SJCRH30 (cell line): ENCODE measurements around the gene JUP. TPM values are rescaled to one million over a fixed set of nuclear protein-coding genes. Genes with fewer than 3 reads are reported as not detected.
"Not testable (repeated sequence)": the region's sequence is repeated elsewhere in the genome, so short reads cannot be mapped to it uniquely, and the experiment has no call there.

Experiments used
- DNase-seq, 2 experiments: peaks; one replicate each; pipeline ENCODE4 v3.0.0-alpha.2; 2015 to 2020
- H3K27ac ChIP-seq: fragments of 250-450 bp; sonication (Bioruptor Pico); 2 replicates; pipeline ENCODE4 v1.5.1; 2020; ENCODE audit warnings: mild to moderate bottlenecking, moderate library complexity
- H3K27me3 ChIP-seq: fragments of 250-450 bp; sonication (Bioruptor Pico); 2 replicates; pipeline ENCODE4 v1.5.1; 2020; ENCODE audit warnings: mild to moderate bottlenecking, moderate library complexity
- H3K36me3 ChIP-seq: fragments of 250-450 bp; sonication (Bioruptor Pico); 2 replicates; pipeline ENCODE4 v1.5.1; 2020; ENCODE audit warnings: mild to moderate bottlenecking, moderate library complexity
- H3K4me1 ChIP-seq: fragments of 250-450 bp; sonication (Bioruptor Pico); 2 replicates; pipeline ENCODE4 v1.5.1; 2020; ENCODE audit warnings: mild to moderate bottlenecking, moderate library complexity
- H3K4me3 ChIP-seq: fragments of 250-450 bp; sonication (Bioruptor Pico); 2 replicates; pipeline ENCODE4 v1.5.1; 2020; ENCODE audit warnings: mild to moderate bottlenecking, moderate library complexity
- H3K9me3 ChIP-seq: fragments of 250-450 bp; sonication (Bioruptor Pico); replicated peaks from 2 replicates; pipeline ENCODE4 v1.5.1; 2020; ENCODE audit warnings: mild to moderate bottlenecking, moderate library complexity
- total RNA-seq: library from RNA; depleted of rRNA; stranded (reverse); fragments of >200 nt; shearing (Covaris generic); gene quantifications from 2 replicates; pipeline ENCODE4 v1.2.3, GENCODE V29; 2014; rRNA removed

The JUP gene
- total RNA-seq = 1.2 and 1.7 TPM in 2 replicates

DNA sequence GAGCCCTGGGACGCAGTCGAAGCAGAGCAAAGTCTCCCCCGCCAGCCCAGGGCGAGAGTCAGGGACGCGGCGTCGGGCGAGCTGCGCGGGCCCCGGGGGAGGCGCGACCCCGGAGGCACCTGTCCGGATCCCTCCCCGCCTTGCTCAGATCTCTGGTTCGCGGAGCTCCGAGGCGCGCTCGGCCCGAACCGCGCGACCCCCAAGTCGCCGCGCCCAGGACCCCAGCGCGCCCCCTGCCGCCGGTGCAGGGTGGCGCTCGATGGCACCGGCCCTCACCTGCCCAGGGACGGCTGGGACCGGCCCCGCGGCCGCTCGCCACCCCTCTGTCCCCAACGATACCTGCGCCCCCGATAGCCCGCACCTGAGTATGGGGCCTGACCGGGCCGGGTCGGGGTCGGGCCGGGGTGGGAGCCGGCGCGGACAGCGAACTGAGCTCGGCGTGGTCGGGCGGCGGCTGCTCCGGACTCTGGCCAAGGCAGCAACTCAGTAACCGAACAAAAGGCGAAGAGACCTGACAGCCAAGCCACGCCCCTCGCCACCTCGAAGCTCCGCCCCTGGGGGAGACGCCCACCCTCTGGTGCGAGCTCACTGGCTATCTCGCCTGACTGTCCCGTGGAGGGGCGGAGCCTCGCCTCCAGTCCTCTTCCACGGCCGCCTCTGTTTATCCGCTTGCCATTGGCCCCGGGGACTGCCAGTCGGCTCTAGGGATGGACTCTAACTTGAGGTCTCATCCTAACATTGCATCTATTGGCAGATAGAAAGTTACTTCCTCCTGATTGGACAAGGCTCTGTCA is at the start of gene JUP:
TSS of gene JUP (minus strand) at position 485 of the 794 bp plus-strand sequence. CDS start 14,857 bp downstream, outside the sequence.
- peak within 1 kb of the TSS; percentile 39 for H3K4me3 ChIP-seq
- H3K4me1 ChIP-seq = no peaks in the 10 kb centered on the region
- no peaks in the 10 kb centered on the region for H3K9me3 ChIP-seq
- no peaks in the 10 kb centered on the region for H3K27me3 ChIP-seq
- no peak within 1 kb of the TSS for H3K27ac ChIP-seq
- DNase-seq = peak; percentile 83 to 85
- no peaks in the 10 kb centered on the region for H3K36me3 ChIP-seq

- H3K36me3 ChIP-seq = peaks cover 17% of the 10 kb centered on the region
- peak; percentile 66 to 74 for DNase-seq
- peak within 1 kb of the TSS; percentile 93 for H3K4me3 ChIP-seq
- no peaks in the 10 kb centered on the region for H3K4me1 ChIP-seq
- H3K27ac ChIP-seq = peak within 1 kb of the TSS; percentile 39
- no peaks in the 10 kb centered on the region for H3K27me3 ChIP-seq
- no peaks in the 10 kb centered on the region for H3K9me3 ChIP-seq
These were observed 49.5 kb upstream of the JUP start, which contains the start of gene NT5C3B for GRCh38 chr17:41835800-41836549. TSS of gene NT5C3B (minus strand) at chr17:41836232. CDS start at chr17:41836193, 39 bp downstream.

DNA sequence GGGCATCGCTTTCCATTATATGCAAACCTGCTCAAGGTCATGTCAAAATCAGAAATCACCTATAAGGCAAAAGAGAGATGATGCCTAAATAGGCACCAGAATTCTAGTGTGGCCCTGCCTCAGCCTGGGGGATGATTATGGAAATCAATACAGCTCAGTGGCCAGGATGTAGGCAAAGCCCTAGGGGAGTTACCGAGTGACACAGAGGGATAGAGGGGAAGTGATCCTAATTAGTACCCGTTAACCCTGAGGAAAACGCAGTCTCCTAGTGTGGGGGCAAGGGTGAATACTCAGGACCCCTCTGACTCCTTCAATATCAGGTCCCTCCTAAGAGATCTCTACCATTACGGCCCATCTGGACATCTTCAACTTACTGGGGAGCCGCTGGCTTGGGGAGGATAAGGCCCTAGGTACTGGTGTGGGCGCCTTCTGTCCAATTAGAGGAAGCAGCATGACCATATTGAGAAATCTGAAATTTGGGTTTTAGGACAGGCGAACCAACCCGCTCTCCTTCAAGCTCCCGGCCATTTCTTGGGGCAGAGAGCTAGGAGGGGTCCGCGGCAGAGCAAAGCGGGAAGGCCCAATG is 48.8 kb upstream of the JUP start:
- Histone ChIP-seq H3K4me3 (peak overlapping the region; percentile 93), H3K9me3 (no peaks in the 10 kb centered on the region), H3K36me3 (peaks cover 23% of the 10 kb centered on the region), H3K4me1 (no peaks in the 10 kb centered on the region), H3K27ac (peak overlapping the region; percentile 39), H3K27me3 (no peaks in the 10 kb centered on the region)
- peak in 1 of 2 experiments; percentile 28 for DNase-seq

DNA sequence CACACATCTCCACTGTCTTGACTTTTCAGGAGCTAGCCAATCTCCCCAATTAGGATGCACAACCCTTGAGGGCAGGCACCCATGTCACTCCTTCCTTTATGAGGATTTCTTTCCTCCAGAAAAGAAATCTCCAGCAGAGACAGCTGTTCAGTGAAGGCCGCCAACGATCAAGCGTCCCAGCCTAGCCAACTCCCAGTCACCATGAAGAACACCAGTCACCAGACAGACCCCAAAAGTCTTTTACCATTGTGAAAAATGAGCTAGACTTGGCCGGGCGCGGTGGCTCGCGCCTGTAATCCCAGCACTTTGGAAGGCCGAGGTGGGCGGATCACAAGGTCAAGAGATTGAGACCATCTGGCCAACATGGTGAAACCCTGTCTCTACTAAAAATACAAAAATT is 43.5 kb upstream of the JUP start:
- not testable (repeated sequence) for DNase-seq, H3K27me3 ChIP-seq, H3K9me3 ChIP-seq, H3K4me1 ChIP-seq, H3K27ac ChIP-seq, H3K4me3 ChIP-seq
- peaks cover 37% of the 10 kb centered on the region for H3K36me3 ChIP-seq

- Histone ChIP-seq H3K27ac (no peak overlapping the region), H3K4me1 (no peaks in the 10 kb centered on the region), H3K36me3 (peaks cover 21% of the 10 kb centered on the region), H3K27me3 (no peaks in the 10 kb centered on the region), H3K4me3 (no peak overlapping the region), H3K9me3 (no peaks in the 10 kb centered on the region)
- DNase-seq = no peak
These were observed 38.8 kb upstream of the JUP start for GRCh38 chr17:41825175-41825845.

DNA sequence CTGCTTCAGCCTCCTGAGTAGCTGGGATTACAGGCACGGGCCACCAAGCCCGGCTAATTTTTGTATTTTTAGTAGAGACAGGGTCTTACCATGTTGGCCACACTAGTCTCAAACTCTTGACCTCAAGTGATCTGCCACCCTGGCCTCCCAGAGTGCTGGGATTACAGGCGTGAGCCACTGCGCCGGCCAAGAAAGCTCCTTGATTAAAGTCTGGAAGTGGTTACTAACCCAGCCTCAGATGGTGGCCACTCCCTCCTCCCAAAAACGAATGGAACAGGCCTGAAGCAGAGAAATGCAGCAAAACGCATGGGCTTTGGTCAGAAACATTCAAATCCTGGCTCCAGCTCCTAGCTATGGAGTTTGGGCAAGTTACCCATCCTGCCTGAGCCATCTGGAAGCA is 37.6 kb upstream of the JUP start:
- no peak overlapping the region for H3K4me3 ChIP-seq
- peaks cover 25% of the 10 kb centered on the region; the same call in 1 of the 2 replicates for H3K36me3 ChIP-seq
- no peak overlapping the region for H3K27ac ChIP-seq
- no peak for DNase-seq
- H3K9me3 ChIP-seq = no peaks in the 10 kb centered on the region
- no peaks in the 10 kb centered on the region for H3K4me1 ChIP-seq
- H3K27me3 ChIP-seq = no peaks in the 10 kb centered on the region

GRCh38 chr17:41823580-41823979 is 37.1 kb upstream of the JUP start:
- Histone ChIP-seq H3K27ac (no peak overlapping the region), H3K4me1 (no peaks in the 10 kb centered on the region), H3K9me3 (no peaks in the 10 kb centered on the region), H3K4me3 (no peak overlapping the region), H3K36me3 (peaks cover 25% of the 10 kb centered on the region; the same call in 1 of the 2 replicates), H3K27me3 (no peaks in the 10 kb centered on the region)
- DNase-seq = no peak

DNA sequence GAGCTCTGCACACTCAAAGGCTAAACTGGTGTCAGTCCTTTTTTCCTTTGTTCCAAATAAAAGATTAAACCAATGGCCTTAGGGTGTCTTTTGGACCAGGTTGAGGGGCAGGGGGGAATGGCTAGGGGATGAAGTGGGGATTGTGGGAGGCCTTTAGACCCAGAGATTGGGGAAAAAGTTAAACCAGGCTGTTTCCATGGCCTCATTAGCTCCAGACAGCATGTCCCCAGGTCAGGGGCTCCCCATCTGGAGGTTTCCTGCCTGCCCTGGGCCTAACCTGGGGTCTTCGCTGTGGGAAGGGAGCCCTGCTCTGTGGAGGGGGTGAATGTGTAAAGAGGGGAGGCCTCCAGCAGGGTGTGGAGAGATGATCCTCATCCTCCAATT is 36.6 kb upstream of the JUP start:
- Histone ChIP-seq H3K4me1 (no peaks in the 10 kb centered on the region), H3K36me3 (peaks cover 25% of the 10 kb centered on the region; the same call in 1 of the 2 replicates), H3K9me3 (no peaks in the 10 kb centered on the region), H3K27ac (no peak overlapping the region), H3K4me3 (no peak overlapping the region), H3K27me3 (no peaks in the 10 kb centered on the region)
- no peak for DNase-seq

DNA sequence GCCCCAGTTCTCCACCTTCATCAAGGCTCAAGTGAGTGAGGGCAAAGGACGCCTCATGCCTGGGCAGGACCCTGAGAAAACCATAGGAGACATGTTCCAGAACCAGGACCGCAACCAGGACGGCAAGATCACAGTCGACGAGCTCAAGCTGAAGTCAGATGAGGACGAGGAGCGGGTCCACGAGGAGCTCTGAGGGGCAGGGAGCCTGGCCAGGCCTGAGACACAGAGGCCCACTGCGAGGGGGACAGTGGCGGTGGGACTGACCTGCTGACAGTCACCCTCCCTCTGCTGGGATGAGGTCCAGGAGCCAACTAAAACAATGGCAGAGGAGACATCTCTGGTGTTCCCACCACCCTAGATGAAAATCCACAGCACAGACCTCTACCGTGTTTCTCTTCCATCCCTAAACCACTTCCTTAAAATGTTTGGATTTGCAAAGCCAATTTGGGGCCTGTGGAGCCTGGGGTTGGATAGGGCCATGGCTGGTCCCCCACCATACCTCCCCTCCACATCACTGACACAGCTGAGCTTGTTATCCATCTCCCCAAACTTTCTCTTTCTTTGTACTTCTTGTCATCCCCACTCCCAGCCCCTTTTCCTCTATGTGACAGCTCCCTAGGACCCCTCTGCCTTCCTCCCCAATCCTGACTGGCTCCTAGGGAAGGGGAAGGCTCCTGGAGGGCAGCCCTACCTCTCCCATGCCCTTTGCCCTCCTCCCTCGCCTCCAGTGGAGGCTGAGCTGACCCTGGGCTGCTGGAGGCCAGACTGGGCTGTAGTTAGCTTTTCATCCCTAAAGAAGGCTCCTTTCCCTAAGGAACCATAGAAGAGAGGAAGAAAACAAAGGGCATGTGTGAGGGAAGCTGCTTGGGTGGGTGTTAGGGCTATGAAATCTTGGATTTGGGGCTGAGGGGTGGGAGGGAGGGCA is 36.0 kb upstream of the JUP start:
- H3K36me3 ChIP-seq = peaks cover 24% of the 10 kb centered on the region; the same call in 1 of the 2 replicates
- H3K9me3 ChIP-seq = no peaks in the 10 kb centered on the region
- H3K27me3 ChIP-seq = no peaks in the 10 kb centered on the region
- no peak for DNase-seq
- H3K4me1 ChIP-seq = no peaks in the 10 kb centered on the region
- H3K4me3 ChIP-seq = no peak overlapping the region
- H3K27ac ChIP-seq = no peak overlapping the region

- DNase-seq = no peak
- H3K4me1 ChIP-seq = no peaks in the 10 kb centered on the region
- H3K36me3 ChIP-seq = peaks cover 21% of the 10 kb centered on the region; the same call in 1 of the 2 replicates
- no peaks in the 10 kb centered on the region for H3K27me3 ChIP-seq
- H3K9me3 ChIP-seq = no peaks in the 10 kb centered on the region
- H3K27ac ChIP-seq = no peak overlapping the region
- no peak overlapping the region for H3K4me3 ChIP-seq
These were observed 35.3 kb upstream of the JUP start for GRCh38 chr17:41821776-41822175.

GRCh38 chr17:41818024-41818423 is 31.5 kb upstream of the JUP start:
- no peak for DNase-seq
- H3K27me3 ChIP-seq = no peaks in the 10 kb centered on the region
- H3K9me3 ChIP-seq = no peaks in the 10 kb centered on the region
- H3K4me3 ChIP-seq = no peak overlapping the region
- H3K27ac ChIP-seq = no peak overlapping the region
- peaks cover 10% of the 10 kb centered on the region; the same call in 1 of the 2 replicates for H3K36me3 ChIP-seq
- H3K4me1 ChIP-seq = no peaks in the 10 kb centered on the region

DNA sequence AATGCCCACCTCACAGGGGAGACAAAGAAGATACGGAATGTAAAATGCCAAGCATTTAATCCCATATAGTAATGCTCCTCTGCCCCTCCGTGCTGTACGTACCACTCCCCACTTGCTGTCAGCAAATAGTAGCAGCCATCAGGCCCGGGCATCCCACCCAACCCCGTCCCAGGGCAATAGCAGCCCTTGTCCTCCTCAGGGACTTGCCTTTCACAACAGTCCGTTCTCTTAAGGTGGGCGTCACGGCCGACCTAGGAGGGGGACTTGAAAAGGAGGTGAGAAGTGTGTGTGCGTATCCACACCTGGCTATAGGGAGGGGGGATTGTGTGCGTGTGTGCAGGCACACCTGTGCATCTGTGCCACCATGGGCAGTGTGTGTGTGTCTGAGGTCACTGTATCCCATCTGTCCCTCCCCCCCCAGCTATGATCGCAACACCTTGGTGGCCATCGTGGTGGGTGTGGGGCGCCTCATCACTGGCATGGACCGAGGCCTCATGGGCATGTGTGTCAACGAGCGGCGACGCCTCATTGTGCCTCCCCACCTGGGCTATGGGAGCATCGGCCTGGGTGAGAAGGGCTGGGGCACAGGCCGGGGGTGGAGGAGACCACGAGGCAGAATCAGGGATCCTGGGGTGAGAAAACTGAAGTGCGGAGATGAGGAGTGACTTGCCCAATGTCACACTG is 30.3 kb upstream of the JUP start:
- Histone ChIP-seq H3K9me3 (no peaks in the 10 kb centered on the region), H3K4me3 (no peak overlapping the region), H3K27me3 (no peaks in the 10 kb centered on the region), H3K4me1 (no peaks in the 10 kb centered on the region), H3K27ac (no peak overlapping the region), H3K36me3 (peaks cover 10% of the 10 kb centered on the region; the same call in 1 of the 2 replicates)
- no peak for DNase-seq

GRCh38 chr17:41814195-41814594 is 27.7 kb upstream of the JUP start:
- Histone ChIP-seq H3K9me3 (no peaks in the 10 kb centered on the region), H3K27me3 (no peaks in the 10 kb centered on the region), H3K27ac (no peak overlapping the region), H3K4me3 (peak overlapping the region; percentile 72), H3K4me1 (no peaks in the 10 kb centered on the region), H3K36me3 (peaks cover 5% of the 10 kb centered on the region; the same call in 1 of the 2 replicates)
- no peak for DNase-seq
